Measurements from ENCODE around the gene KIRREL3.

DNA sequence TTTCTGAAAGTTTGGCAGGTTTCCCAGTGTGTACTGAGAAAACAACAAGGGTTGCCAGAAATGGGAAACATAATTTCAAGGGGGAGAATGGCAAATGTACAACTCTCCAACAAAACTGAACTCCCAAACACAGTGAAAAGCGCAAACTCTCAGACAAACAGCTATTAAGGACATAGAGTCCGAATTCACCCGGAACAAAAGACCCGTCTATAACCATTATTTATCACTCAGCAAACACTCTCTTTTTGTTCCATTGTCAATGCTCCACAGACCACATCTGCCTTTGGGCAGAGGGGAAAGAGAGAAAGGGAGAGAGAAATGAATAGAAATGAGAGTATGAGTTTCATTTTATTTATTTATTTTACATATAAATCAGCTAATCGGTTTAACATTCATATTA lies 21.7 kb downstream of the KIRREL3 start:
- TF ChIP-seq, protein P1, sequence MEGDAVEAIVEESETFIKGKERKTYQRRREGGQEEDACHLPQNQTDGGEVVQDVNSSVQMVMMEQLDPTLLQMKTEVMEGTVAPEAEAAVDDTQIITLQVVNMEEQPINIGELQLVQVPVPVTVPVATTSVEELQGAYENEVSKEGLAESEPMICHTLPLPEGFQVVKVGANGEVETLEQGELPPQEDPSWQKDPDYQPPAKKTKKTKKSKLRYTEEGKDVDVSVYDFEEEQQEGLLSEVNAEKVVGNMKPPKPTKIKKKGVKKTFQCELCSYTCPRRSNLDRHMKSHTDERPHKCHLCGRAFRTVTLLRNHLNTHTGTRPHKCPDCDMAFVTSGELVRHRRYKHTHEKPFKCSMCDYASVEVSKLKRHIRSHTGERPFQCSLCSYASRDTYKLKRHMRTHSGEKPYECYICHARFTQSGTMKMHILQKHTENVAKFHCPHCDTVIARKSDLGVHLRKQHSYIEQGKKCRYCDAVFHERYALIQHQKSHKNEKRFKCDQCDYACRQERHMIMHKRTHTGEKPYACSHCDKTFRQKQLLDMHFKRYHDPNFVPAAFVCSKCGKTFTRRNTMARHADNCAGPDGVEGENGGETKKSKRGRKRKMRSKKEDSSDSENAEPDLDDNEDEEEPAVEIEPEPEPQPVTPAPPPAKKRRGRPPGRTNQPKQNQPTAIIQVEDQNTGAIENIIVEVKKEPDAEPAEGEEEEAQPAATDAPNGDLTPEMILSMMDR (IDR thresholded peaks at IDR 0.05) = no peak
- no peak for TF ChIP-seq POLR2A (IDR thresholded peaks at IDR 0.05)

Data from esophagus squamous epithelium (tissue), 4 donors.